HepG2 (cell line): ENCODE data around the gene FIBP. TPM values are rescaled to one million over a fixed set of nuclear protein-coding genes. Genes with fewer than 3 reads are reported as not detected.

ENCODE experiments used
- ATAC-seq: fragments of 200-7000 bp; cut with Tn5 transposase; 3 replicates; pipeline ENCODE4 v1.9.1; 2020; ENCODE audit warnings: mild to moderate bottlenecking, moderate library complexity
- BruUV-seq: library from RNA; stranded (reverse); fragments of 400-500 nt; replicated peaks from 2 replicates; lab custom pipeline; 2021; lab: Mats Ljungman, UMichigan
- CTCF ChIA-PET: fragments of 300-600 bp; formaldehyde crosslinking; extraction: SDS; loops from one replicate; lab custom pipeline; 2021; ENCODE audit warnings: low total read pairs, inconsistent platforms, low intra/inter-chr PET ratio; lab: Yijun Ruan, JAX
- POLR2A ChIA-PET: fragments of 350-600 bp; sonication (Branson Sonifier 250); formaldehyde crosslinking; loops from one replicate; lab custom pipeline; 2020; ENCODE audit warnings: antibody characterized with exemption, inconsistent platforms; lab: Yijun Ruan, JAX
- DNase-seq: peaks from one replicate; pipeline ENCODE4 v3.0.0-alpha.2; 2015; ENCODE audit warnings: low spot score
- FAIRE-seq: peaks from 3 replicates; lab custom pipeline; 2011; peaks lifted over from hg19 to GRCh38; lab: Jason Lieb, UNC
- H2AFZ ChIP-seq: one replicate; pipeline ENCODE4 v1.6.1; 2011; ENCODE audit warnings: low read length, inconsistent platforms
- H3K27ac ChIP-seq: fragments of 300-600 bp; 3 replicates; pipeline ENCODE4 v1.8.0; 2011; ENCODE audit warnings: mixed run types, mild to moderate bottlenecking, mixed read lengths, low read length, inconsistent platforms; ENCODE audit not compliant: insufficient read depth; ENCODE audit errors: extremely low read length
- H3K27me3 ChIP-seq, 2 experiments: fragments of 200-600 bp in 1 of 2; 2 replicates in 1 of 2; 3 replicates in 1 of 2; pipeline versions ENCODE4 v1.6.0 to v1.8.0; 2011; ENCODE audit warnings: low read length in 2 of 2, mild to moderate bottlenecking in 2 of 2, moderate library complexity in 2 of 2, inconsistent platforms in 1 of 2; ENCODE audit not compliant: insufficient read depth in 2 of 2, control insufficient read depth in 1 of 2
- H3K36me3 ChIP-seq, 2 experiments: fragments of 200-600 bp in 1 of 2; replicated peaks in 1 of 2; 2 replicates in 1 of 2; 3 replicates in 1 of 2; pipeline versions ENCODE4 v1.5.1 to v1.8.0; 2011; ENCODE audit warnings: low read length in 2 of 2, inconsistent platforms in 1 of 2; ENCODE audit not compliant: insufficient read depth in 2 of 2, control insufficient read depth in 1 of 2
- H3K4me1 ChIP-seq: 2 replicates; pipeline ENCODE4 v1.5.1; 2012; ENCODE audit warnings: low read length, inconsistent platforms; ENCODE audit not compliant: insufficient read depth
- H3K4me2 ChIP-seq: 2 replicates; pipeline ENCODE4 v1.6.0; 2011; ENCODE audit warnings: low read depth, low read length, inconsistent platforms
- H3K4me3 ChIP-seq, 3 experiments: fragments of 200-600 bp in 1 of 3; sonication (generic), shearing (Covaris generic) in 1 of 3; replicated peaks in 1 of 3; 2 replicates each; pipeline ENCODE4 v1.5.1; 2011 to 2016; ENCODE audit warnings: low read length in 3 of 3, inconsistent platforms in 2 of 3, low read depth in 2 of 3, mild to moderate bottlenecking in 2 of 3, control low read depth in 1 of 3, mixed read lengths in 1 of 3; ENCODE audit not compliant: insufficient read depth in 1 of 3
- H3K79me2 ChIP-seq: one replicate; pipeline ENCODE4 v1.6.1; 2011; ENCODE audit warnings: low read length, inconsistent platforms; ENCODE audit not compliant: insufficient read depth
- H3K9ac ChIP-seq: 2 replicates; pipeline ENCODE4 v1.6.0; 2011; ENCODE audit warnings: mild to moderate bottlenecking, low read depth, low read length, inconsistent platforms; ENCODE audit not compliant: insufficient read depth
- H3K9me3 ChIP-seq: 2 replicates; pipeline ENCODE4 v1.5.1; 2012; ENCODE audit warnings: mild to moderate bottlenecking, low read length
- H4K20me1 ChIP-seq: 2 replicates; pipeline ENCODE4 v1.6.0; 2011; ENCODE audit warnings: inconsistent platforms, mild to moderate bottlenecking, low read length, moderate library complexity; ENCODE audit not compliant: insufficient read depth
- AGO2 ChIP-seq: fragments of 200-400 bp; formaldehyde crosslinking; optimal IDR thresholded peaks from 2 replicates; pipeline ENCODE3; 2017; ENCODE audit warnings: mild to moderate bottlenecking, low read depth, low read length, moderate library complexity
- HNRNPK ChIP-seq: fragments of 200-400 bp; formaldehyde crosslinking; IDR thresholded peaks from 2 replicates; pipeline ENCODE4 v1.6.1; 2018; ENCODE audit warnings: low read length, low read depth, moderate library complexity, mild to moderate bottlenecking; ENCODE audit not compliant: poor library complexity, severe bottlenecking
- MAFG ChIP-seq: sonication (generic); formaldehyde crosslinking; IDR thresholded peaks from 2 replicates; pipeline ENCODE4 v1.5.1; 2020; ENCODE audit warnings: mild to moderate bottlenecking, missing genetic modification reagents
- RBM22 ChIP-seq: fragments of 200-400 bp; formaldehyde crosslinking; optimal IDR thresholded peaks from 2 replicates; pipeline ENCODE3; 2017; ENCODE audit warnings: mild to moderate bottlenecking, low read length, moderate library complexity
- THAP11 ChIP-seq: IDR thresholded peaks from 2 replicates; pipeline ENCODE4 v1.6.1; 2016; ENCODE audit warnings: missing biosample characterization, missing genetic modification reagents
- WGBS: methylation state at CpG from one replicate; pipeline ENCODE4 v1.1.6; 2017; ENCODE audit warnings: low lambda C conversion rate; 5-methylcytosine and 5-hydroxymethylcytosine counted together
- in situ Hi-C: cut with HindIII; loops from 2 replicates; pipeline ENCODE4 v1.10.0; 2017; ENCODE audit warnings: low pct_unique_long_range_greater_than_20kb; ENCODE audit not compliant: extremely low pct_ligation_motif_present
- intact Hi-C: fragments of 100-400 bp; cut with micrococcal nuclease; formaldehyde crosslinking; loops from one replicate; pipeline ENCODE4 v1.10.0; 2022; ENCODE audit not compliant: unreplicated experiment
- polyA plus RNA-seq, 8 experiments: library from polyadenylated mRNA; depleted of rRNA in 3 of 8; stranded (reverse) in 7 of 8; unstranded in 1 of 8; fragments of >200 nt; fragmentation: Illumina TruSeq in 4 of 8; extraction: Trizol in 4 of 8; gene quantifications; 2 replicates each; pipeline versions ENCODE4 v1.2.1 to v1.2.3, GENCODE V29; 2011 to 2016; ENCODE audit warnings: low read depth in 4 of 8, missing spikeins in 1 of 8, mixed read lengths in 1 of 8; ENCODE audit not compliant: insufficient read depth in 1 of 8
- total RNA-seq, 5 experiments: library from RNA; depleted of rRNA; stranded (reverse); fragments of >200 nt; fragmentation: Illumina TruSeq; extraction: Trizol; gene quantifications; 2 replicates each; pipeline ENCODE4 v1.2.3, GENCODE V29; 2016; ENCODE audit warnings: low read depth in 1 of 5
- TF ChIP-seq, protein P1 (sequence below): sonication (generic); formaldehyde crosslinking; IDR thresholded peaks from 2 replicates; pipeline ENCODE4 v1.5.0; 2020; ENCODE audit warnings: mild to moderate bottlenecking, missing genetic modification reagents
- TF ChIP-seq, protein P2 (sequence below): IDR thresholded peaks from 2 replicates; pipeline ENCODE4 v1.6.1; 2016

FIBP gene
- total and polyA plus RNA-seq, 2 of the 13 experiments (the other 11 are each of a cell fraction or from before 2014, with no cell fraction given) = 42.9 to 62.1 TPM

DNA sequence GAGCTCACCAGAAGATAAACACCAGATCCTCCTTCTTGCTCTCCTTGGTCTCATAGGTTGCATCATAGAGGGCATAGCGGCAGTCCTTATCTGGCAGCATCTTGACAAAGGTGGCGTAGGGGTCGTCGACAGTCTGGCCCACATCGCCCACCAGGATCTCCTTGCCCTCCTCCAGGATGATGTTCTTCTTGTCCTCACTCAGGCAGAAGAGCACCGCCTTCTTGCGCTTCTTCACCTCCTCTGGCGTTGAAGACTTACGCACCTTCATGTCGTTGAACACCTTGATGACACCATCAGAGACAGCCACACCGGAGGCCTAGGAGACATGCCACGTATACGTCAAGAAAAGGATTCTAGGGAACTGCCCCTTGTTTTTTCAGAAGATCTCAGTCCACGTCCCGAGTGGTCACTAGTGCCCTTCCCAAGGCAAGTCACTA, 32.3 kb downstream of the FIBP start:
- CTCF ChIA-PET = no interaction called here

DNA sequence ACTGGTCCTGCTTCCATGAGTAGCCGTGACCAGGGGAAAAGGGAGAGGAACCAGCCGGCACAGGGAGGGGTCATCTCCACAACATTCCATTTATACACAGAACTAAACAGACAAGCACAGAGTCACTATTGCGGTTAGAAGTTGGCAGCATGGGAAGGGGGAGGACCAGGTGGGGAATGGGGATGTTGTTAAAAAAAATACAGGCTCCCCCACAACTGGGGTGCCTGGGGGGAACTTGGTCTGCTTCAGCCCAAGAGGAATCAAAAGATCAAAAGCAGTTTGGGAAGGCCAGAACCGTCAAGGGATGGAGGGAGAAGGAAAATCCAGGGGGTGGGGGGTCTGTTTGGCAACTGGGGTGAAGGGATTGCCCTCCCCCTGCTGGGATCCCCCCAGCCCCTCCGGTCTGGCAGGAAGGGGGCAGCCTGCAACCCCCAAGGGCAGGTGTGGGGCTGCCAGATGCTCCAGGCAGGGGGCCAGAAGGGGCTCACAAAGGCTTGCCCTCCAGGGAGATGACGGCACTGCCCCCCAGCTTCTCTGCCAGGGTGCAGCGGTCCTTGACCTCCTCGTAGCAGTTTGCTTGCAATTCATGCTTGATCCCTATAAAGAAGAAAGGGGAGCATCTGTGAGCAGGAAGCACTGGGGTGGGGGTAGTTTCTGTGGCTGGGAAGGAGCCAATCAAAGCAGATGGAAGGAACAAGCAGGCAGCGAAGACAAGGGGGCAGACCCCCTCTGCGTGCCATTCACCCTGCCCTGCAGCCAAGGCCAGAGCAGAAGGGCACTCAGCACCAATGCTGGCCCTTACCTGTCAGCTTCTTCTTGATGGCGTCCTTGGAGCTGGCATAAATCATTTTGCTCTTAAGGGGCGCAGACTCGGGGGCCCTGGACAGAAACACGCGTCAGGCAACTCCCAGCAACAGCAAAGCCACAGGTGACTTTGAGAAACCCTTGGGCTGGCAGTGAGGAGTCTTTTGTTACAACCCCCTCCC, 33.1 kb downstream of the FIBP start:
- ChIA-PET CTCF (no interaction called here), POLR2A (interaction anchor here (1.0 to 1.3 kb wide), 5 partner anchors 14 to 202 kb away, joined by 3 to 6 read pairs (median 3); partner anchors contain the start of gene FIBP)
- Histone ChIP-seq H4K20me1 (peaks cover 50% of the 10 kb centered on the region), H3K4me2 (peak overlapping the region; percentile 10; the same call in 1 of the 2 replicates), H3K27ac (no peak overlapping the region), H3K9ac (no peak overlapping the region), H3K4me3 (no peak overlapping the region), H3K27me3 (no peaks in the 10 kb centered on the region; a peak in 1 of 5 replicates), H2AFZ (no peak overlapping the region), H3K36me3 (peaks cover 14 to 34% of the 10 kb centered on the region in 2 experiments), H3K4me1 (peaks cover 59% of the 10 kb centered on the region), H3K9me3 (0 out of 2 replicates have a peak, but pooled peaks cover 4% of the 10 kb centered on the region), H3K79me2 (peaks cover 22% of the 10 kb centered on the region)
- no peak for FAIRE-seq
- DNase-seq = no peak
- BruUV-seq = TSS peak; percentile 61
- WGBS = 88% methylated on average over 14 of the region's 15 CpGs
- intact Hi-C loops (no loop called here), in situ Hi-C loops (loop anchor here (10.0 kb wide), 1 partner anchor 300 kb away; the partner anchor contains the start of gene LTBP3)
- TF ChIP-seq HNRNPK (peak; percentile 37), RBM22 (peak; percentile 29), MAFG (no peak), THAP11 (CRISPR knock-in tag) (no peak), AGO2 (peak; percentile 29)
- TF ChIP-seq, protein P1, sequence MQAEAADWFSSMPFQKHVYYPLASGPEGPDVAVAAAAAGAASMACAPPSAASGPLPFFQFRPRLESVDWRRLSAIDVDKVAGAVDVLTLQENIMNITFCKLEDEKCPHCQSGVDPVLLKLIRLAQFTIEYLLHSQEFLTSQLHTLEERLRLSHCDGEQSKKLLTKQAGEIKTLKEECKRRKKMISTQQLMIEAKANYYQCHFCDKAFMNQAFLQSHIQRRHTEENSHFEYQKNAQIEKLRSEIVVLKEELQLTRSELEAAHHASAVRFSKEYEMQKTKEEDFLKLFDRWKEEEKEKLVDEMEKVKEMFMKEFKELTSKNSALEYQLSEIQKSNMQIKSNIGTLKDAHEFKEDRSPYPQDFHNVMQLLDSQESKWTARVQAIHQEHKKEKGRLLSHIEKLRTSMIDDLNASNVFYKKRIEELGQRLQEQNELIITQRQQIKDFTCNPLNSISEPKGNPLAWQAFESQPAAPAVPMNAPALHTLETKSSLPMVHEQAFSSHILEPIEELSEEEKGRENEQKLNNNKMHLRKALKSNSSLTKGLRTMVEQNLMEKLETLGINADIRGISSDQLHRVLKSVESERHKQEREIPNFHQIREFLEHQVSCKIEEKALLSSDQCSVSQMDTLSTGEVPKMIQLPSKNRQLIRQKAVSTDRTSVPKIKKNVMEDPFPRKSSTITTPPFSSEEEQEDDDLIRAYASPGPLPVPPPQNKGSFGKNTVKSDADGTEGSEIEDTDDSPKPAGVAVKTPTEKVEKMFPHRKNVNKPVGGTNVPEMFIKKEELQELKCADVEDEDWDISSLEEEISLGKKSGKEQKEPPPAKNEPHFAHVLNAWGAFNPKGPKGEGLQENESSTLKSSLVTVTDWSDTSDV (CRISPR knock-in tag) = no peak
- no peak for ATAC-seq

More for the DNA sequence above, 32.3 kb downstream of the FIBP start:
- POLR2A ChIA-PET = interaction anchor here (1.3 kb wide), 1 partner anchor 35 kb away, joined by 3 read pairs; the partner anchor contains the start of gene CCDC85B
- Histone ChIP-seq H3K4me1 (peaks cover 51% of the 10 kb centered on the region), H4K20me1 (peaks cover 50% of the 10 kb centered on the region), H2AFZ (no peak overlapping the region), H3K27ac (no peak overlapping the region), H3K9me3 (0 out of 2 replicates have a peak, but pooled peaks cover 4% of the 10 kb centered on the region), H3K79me2 (peaks cover 24% of the 10 kb centered on the region), H3K36me3 (peaks cover 14 to 34% of the 10 kb centered on the region in 2 experiments), H3K9ac (peak overlapping the region; percentile 86; the same call in 1 of the 2 replicates), H3K4me3 (peak overlapping the region in 1 of 3 experiments; percentile 99; a peak in 2 of 6 replicates), H3K4me2 (peak overlapping the region; percentile 79), H3K27me3 (no peaks in the 10 kb centered on the region; a peak in 1 of 5 replicates)
- 94% methylated on average over 15 of the region's 15 CpGs for WGBS
- BruUV-seq = no TSS peak
- ATAC-seq (no peak), FAIRE-seq (no peak), DNase-seq (no peak)
- intact Hi-C loops (no loop called here), in situ Hi-C loops (loop anchor here (10.0 kb wide), 1 partner anchor 301 kb away; the partner anchor contains the start of gene LTBP3)
- TF ChIP-seq, protein P2, sequence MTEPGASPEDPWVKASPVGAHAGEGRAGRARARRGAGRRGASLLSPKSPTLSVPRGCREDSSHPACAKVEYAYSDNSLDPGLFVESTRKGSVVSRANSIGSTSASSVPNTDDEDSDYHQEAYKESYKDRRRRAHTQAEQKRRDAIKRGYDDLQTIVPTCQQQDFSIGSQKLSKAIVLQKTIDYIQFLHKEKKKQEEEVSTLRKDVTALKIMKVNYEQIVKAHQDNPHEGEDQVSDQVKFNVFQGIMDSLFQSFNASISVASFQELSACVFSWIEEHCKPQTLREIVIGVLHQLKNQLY = no peak
